ENCODE measurements around the gene LTBP1.

GRCh38 chr2:32986480-32986879, 39.7 kb downstream of the LTBP1 start:
- TF ChIP-seq CTCF (IDR thresholded peaks at IDR 0.05; ENCODE audit: low read depth, low read length, poor library complexity, severe bottlenecking) (no peak), EZH2phosphoT487 (IDR thresholded peaks at IDR 0.05; ENCODE audit: borderline replicate concordance, low read length) (no peak)

All from DOHH2 (cell line).